HEK293 (cell line): Measurements from ENCODE around the gene SET.

Experiments used
- GLIS1 ChIP-seq: fragments of 450-650 bp; formaldehyde crosslinking; IDR thresholded peaks from 2 replicates; pipeline ENCODE4 v1.5.1; 2016; ENCODE audit warnings: missing biosample characterization, missing genetic modification characterization
- REST ChIP-seq: fragments of 450-650 bp; formaldehyde crosslinking; IDR thresholded peaks from 2 replicates; pipeline ENCODE4 v1.5.1; 2016; ENCODE audit warnings: missing biosample characterization, missing genetic modification characterization
- SP2 ChIP-seq: fragments of 450-650 bp; formaldehyde crosslinking; IDR thresholded peaks from 2 replicates; pipeline ENCODE4 v1.5.1; 2016; ENCODE audit warnings: missing biosample characterization, missing genetic modification characterization
- ZBTB11 ChIP-seq: fragments of 450-650 bp; formaldehyde crosslinking; conservative IDR thresholded peaks from 2 replicates; pipeline ENCODE4 v1.5.1; 2016; ENCODE audit warnings: low read depth, missing biosample characterization, missing genetic modification characterization
- ZBTB17 ChIP-seq: fragments of 450-650 bp; formaldehyde crosslinking; IDR thresholded peaks from 2 replicates; pipeline ENCODE4 v1.5.1; 2016; ENCODE audit warnings: missing biosample characterization, missing genetic modification characterization
- ZEB2 ChIP-seq: fragments of 450-650 bp; formaldehyde crosslinking; IDR thresholded peaks from 2 replicates; pipeline ENCODE4 v1.5.1; 2016; ENCODE audit warnings: missing biosample characterization, missing genetic modification characterization
- ZFP37 ChIP-seq: fragments of 450-650 bp; formaldehyde crosslinking; IDR thresholded peaks from 2 replicates; pipeline ENCODE4 v1.5.1; 2016; ENCODE audit warnings: missing biosample characterization, missing genetic modification characterization
- ZNF10 ChIP-seq: fragments of 450-650 bp; formaldehyde crosslinking; IDR thresholded peaks from 2 replicates; pipeline ENCODE4 v1.5.1; 2017; ENCODE audit warnings: missing biosample characterization, missing genetic modification characterization
- ZNF148 ChIP-seq: fragments of 450-650 bp; formaldehyde crosslinking; IDR thresholded peaks from 2 replicates; pipeline ENCODE4 v1.5.0; 2017; ENCODE audit warnings: missing biosample characterization, missing genetic modification characterization, borderline replicate concordance
- ZNF18 ChIP-seq: fragments of 450-650 bp; formaldehyde crosslinking; IDR thresholded peaks from 2 replicates; pipeline ENCODE4 v1.5.1; 2016; ENCODE audit warnings: missing biosample characterization, missing genetic modification characterization
- ZNF221 ChIP-seq: fragments of 450-650 bp; formaldehyde crosslinking; IDR thresholded peaks from 2 replicates; pipeline ENCODE4 v1.5.1; 2017; ENCODE audit warnings: missing biosample characterization, missing genetic modification characterization, borderline replicate concordance
- ZNF24 ChIP-seq: fragments of 450-650 bp; formaldehyde crosslinking; IDR thresholded peaks from 2 replicates; pipeline ENCODE4 v1.5.1; 2016; ENCODE audit warnings: missing biosample characterization, missing genetic modification characterization
- ZNF248 ChIP-seq: fragments of 450-650 bp; formaldehyde crosslinking; IDR thresholded peaks from 2 replicates; pipeline ENCODE4 v1.5.1; 2017; ENCODE audit warnings: missing biosample characterization, missing genetic modification characterization
- ZNF280D ChIP-seq: fragments of 450-650 bp; formaldehyde crosslinking; IDR thresholded peaks from 2 replicates; pipeline ENCODE4 v1.5.1; 2016; ENCODE audit warnings: missing biosample characterization, missing genetic modification characterization
- ZNF335 ChIP-seq: fragments of 450-650 bp; formaldehyde crosslinking; conservative IDR thresholded peaks from 2 replicates; pipeline ENCODE4 v1.5.1; 2016; ENCODE audit warnings: missing biosample characterization, missing genetic modification characterization
- ZNF558 ChIP-seq: fragments of 450-650 bp; formaldehyde crosslinking; IDR thresholded peaks from 2 replicates; pipeline ENCODE4 v1.5.1; 2016; ENCODE audit warnings: missing biosample characterization, missing genetic modification characterization
- ZNF561 ChIP-seq: fragments of 450-650 bp; IDR thresholded peaks from 2 replicates; pipeline ENCODE4 v1.5.1; 2018; ENCODE audit warnings: missing biosample characterization, missing genetic modification characterization, borderline replicate concordance
- ZNF580 ChIP-seq: fragments of 450-650 bp; formaldehyde crosslinking; IDR thresholded peaks from 2 replicates; pipeline ENCODE4 v1.5.1; 2016; ENCODE audit warnings: missing biosample characterization, missing genetic modification characterization
- ZNF660 ChIP-seq: fragments of 450-650 bp; IDR thresholded peaks from 2 replicates; pipeline ENCODE4 v1.5.1; 2018; ENCODE audit warnings: missing biosample characterization, mild to moderate bottlenecking, missing genetic modification characterization
- ZNF670 ChIP-seq: fragments of 450-650 bp; formaldehyde crosslinking; IDR thresholded peaks from 2 replicates; pipeline ENCODE4 v1.5.1; 2016; ENCODE audit warnings: missing biosample characterization, missing genetic modification characterization, low read depth
- ZNF677 ChIP-seq: fragments of 450-650 bp; IDR thresholded peaks from 2 replicates; pipeline ENCODE4 v1.5.0; 2018; ENCODE audit warnings: missing biosample characterization, mild to moderate bottlenecking, missing genetic modification characterization, moderate library complexity

SET gene

GRCh38 chr9:128656416-128657343 is 32.3 kb upstream of the SET start, which contains the start of gene DYNC2I2 (continued):
- peak; percentile 57 for TF ChIP-seq ZBTB11 (tag by site-specific recombination)
- TF ChIP-seq ZNF335 (tag by site-specific recombination) = peak; percentile 91
- peak; percentile 63; the same call in 1 of the 2 replicates for TF ChIP-seq ZNF10
- 0 out of 2 replicates have a peak, but pooled peaks have one; percentile 35 for TF ChIP-seq ZNF677
- TF ChIP-seq SP2 (tag by site-specific recombination) = peak; percentile 85
- peak; percentile 100 for TF ChIP-seq ZBTB17 (tag by site-specific recombination)
- no peak; the same call in none of the 2 replicates for TF ChIP-seq ZNF221 (tag by site-specific recombination)
- TF ChIP-seq ZNF561 (tag by site-specific recombination) = peak; percentile 98
- peak; percentile 89; the same call in 1 of the 2 replicates for TF ChIP-seq ZNF280D (tag by site-specific recombination)
- TF ChIP-seq ZNF558 (tag by site-specific recombination) = 0 out of 2 replicates have a peak, but pooled peaks have one; percentile 21
- TF ChIP-seq ZNF660 = peak; percentile 56; the same call in 1 of the 2 replicates
- TF ChIP-seq ZFP37 (tag by site-specific recombination) = peak; percentile 85; the same call in 1 of the 2 replicates
- no peak for TF ChIP-seq ZNF148 (tag by site-specific recombination)
- no peak for TF ChIP-seq ZNF670
- TF ChIP-seq ZEB2 (tag by site-specific recombination) = peak; percentile 100
- TF ChIP-seq REST (tag by site-specific recombination) = no peak
- TF ChIP-seq ZNF18 (tag by site-specific recombination) = peak; percentile 36; the same call in 1 of the 2 replicates
- peak; percentile 95 for TF ChIP-seq ZNF580 (tag by site-specific recombination)
- TF ChIP-seq ZNF24 (tag by site-specific recombination) = peak; percentile 95
- TF ChIP-seq ZNF248 (tag by site-specific recombination) = no peak
- peak; percentile 42; the same call in 1 of the 2 replicates for TF ChIP-seq GLIS1 (tag by site-specific recombination)
